Tibial nerve (tissue), 4 donors: ENCODE data around the gene OR1F1. TPM values are rescaled to one million over a fixed set of nuclear protein-coding genes. Genes with fewer than 3 reads are reported as not detected.
A peak's percentile ranks its signal among the peaks of the same experiment; 100 is the strongest.

Source experiments
- DNase-seq, 2 donors: peaks; one replicate each; pipeline ENCODE4 v3.0.0-alpha.2; 2019; ENCODE audit warnings: low spot score in 2 of 2
- H3K27ac ChIP-seq, 4 donors: fragments of 200-600 bp; sonication (generic) in 3 of 4; one replicate each; pipeline ENCODE4 v1.5.1; 2017 to 2019; ENCODE audit warnings: mild to moderate bottlenecking in 1 of 4
- H3K27me3 ChIP-seq, 2 donors: fragments of 200-600 bp; sonication (generic) in 1 of 2; one replicate each; pipeline versions ENCODE4 v1.5.1 to v1.6.0; 2017 to 2019
- H3K36me3 ChIP-seq, 3 donors: fragments of 200-600 bp; sonication (generic); one replicate each; pipeline ENCODE4 v1.5.1; 2018 to 2019
- H3K4me1 ChIP-seq, 4 donors: fragments of 200-600 bp; sonication (generic) in 3 of 4; one replicate each; pipeline ENCODE4 v1.5.1; 2017 to 2019
- H3K4me3 ChIP-seq, 4 donors: fragments of 200-600 bp; sonication (generic) in 3 of 4; one replicate each; pipeline ENCODE4 v1.5.1; 2017 to 2019; ENCODE audit warnings: mild to moderate bottlenecking in 1 of 4, moderate library complexity in 1 of 4
- H3K9me3 ChIP-seq, 4 donors: fragments of 200-600 bp; sonication (generic) in 3 of 4; one replicate each; pipeline ENCODE4 v1.5.1; 2017 to 2019
- CTCF ChIP-seq, 5 experiments: fragments of 200-600 bp in 3 of 5; fragments of 450-650 bp in 2 of 5; sonication (generic) in 3 of 5; IDR thresholded peaks; one replicate each; pipeline ENCODE4 v1.5.1; 2016 to 2019; ENCODE audit warnings: antibody characterized with exemption in 5 of 5, mild to moderate bottlenecking in 3 of 5, moderate library complexity in 2 of 5
- EP300 ChIP-seq, 2 donors: sonication (generic); formaldehyde crosslinking; IDR thresholded peaks; one replicate each; pipeline ENCODE4 v1.6.1; 2017; ENCODE audit warnings: antibody characterized with exemption in 2 of 2, mild to moderate bottlenecking in 1 of 2
- POLR2A ChIP-seq, 2 donors: fragments of 450-650 bp; IDR thresholded peaks; one replicate each; pipeline ENCODE4 v1.6.1; 2017; ENCODE audit warnings: antibody characterized with exemption in 2 of 2, mild to moderate bottlenecking in 2 of 2, moderate library complexity in 2 of 2
- WGBS, 2 donors: methylation state at CpG; one replicate each; pipeline ENCODE4 v1.1.5; 2018; 5-methylcytosine and 5-hydroxymethylcytosine counted together
- total RNA-seq, 4 donors: library from RNA; depleted of rRNA; stranded (reverse); fragments of >200 nt; gene quantifications; one replicate each; pipeline ENCODE4 v1.1.0, GENCODE V29; 2016

The OR1F1 gene
- total RNA-seq, 4 donors from 2014 or later = not detected

- Histone ChIP-seq H3K27ac (no peak overlapping the region), H3K36me3 (no peaks in the 10 kb centered on the region), H3K4me3 (no peak overlapping the region), H3K9me3 (no peaks in the 10 kb centered on the region), H3K27me3 (peaks cover 0 to 100% of the 10 kb centered on the region in 2 donors), H3K4me1 (peaks cover 0 to 45% (median 14%) of the 10 kb centered on the region in 4 donors)
- WGBS, 2 donors = 74 to 76% methylated on average over 23 of the region's 23 CpGs
- no peak for DNase-seq
- TF ChIP-seq CTCF (IDR thresholded peaks at IDR 0.05) (no peak), EP300 (IDR thresholded peaks at IDR 0.05) (no peak), POLR2A (IDR thresholded peaks at IDR 0.05) (no peak)
Observed at GRCh38 chr16:3186946-3187690, 886 bp upstream of the OR1F1 start.

GRCh38 chr16:3188675-3188924 lies 596 bp downstream of the OR1F1 start:
- peaks cover 0 to 12% (median 0%) of the 10 kb centered on the region in 4 donors for H3K9me3 ChIP-seq
- peak overlapping the region in 1 of 4 donors; percentile 20 for H3K4me3 ChIP-seq
- no peak overlapping the region for H3K27ac ChIP-seq
- DNase-seq = no peak
- H3K36me3 ChIP-seq = no peaks in the 10 kb centered on the region
- TF ChIP-seq EP300 (IDR thresholded peaks at IDR 0.05) (no peak), POLR2A (IDR thresholded peaks at IDR 0.05) (no peak), CTCF (IDR thresholded peaks at IDR 0.05) (no peak)
- peaks cover 0 to 31% (median 9%) of the 10 kb centered on the region in 4 donors for H3K4me1 ChIP-seq
- peaks cover 0 to 100% of the 10 kb centered on the region in 2 donors for H3K27me3 ChIP-seq
- 1% methylated on average over 9 to 12 of the region's 13 CpGs for WGBS, 2 donors

- no peak for DNase-seq
- Histone ChIP-seq H3K27ac (no peak overlapping the region), H3K36me3 (no peaks in the 10 kb centered on the region), H3K4me1 (peaks cover 0 to 25% (median 8%) of the 10 kb centered on the region in 4 donors), H3K27me3 (peaks cover 0 to 100% of the 10 kb centered on the region in 2 donors), H3K9me3 (peaks cover 0 to 12% (median 0%) of the 10 kb centered on the region in 4 donors), H3K4me3 (peak overlapping the region in 1 of 4 donors; percentile 20)
- 1 to 2% methylated on average over 41 to 52 of the region's 61 CpGs for WGBS, 2 donors
- TF ChIP-seq EP300 (IDR thresholded peaks at IDR 0.05) (no peak), POLR2A (IDR thresholded peaks at IDR 0.05) (no peak), CTCF (IDR thresholded peaks at IDR 0.05) (no peak)
Observed at GRCh38 chr16:3188925-3189825, 1.2 kb downstream of the OR1F1 start.

- peaks cover 0 to 99% of the 10 kb centered on the region in 2 donors for H3K27me3 ChIP-seq
- H3K4me3 ChIP-seq = no peak overlapping the region
- peaks cover 0 to 12% (median 0%) of the 10 kb centered on the region in 4 donors for H3K9me3 ChIP-seq
- TF ChIP-seq EP300 (IDR thresholded peaks at IDR 0.05) = no peak
- no peak for DNase-seq
- H3K4me1 ChIP-seq = peaks cover 0 to 25% (median 8%) of the 10 kb centered on the region in 4 donors
- no peak overlapping the region for H3K27ac ChIP-seq
- no peaks in the 10 kb centered on the region for H3K36me3 ChIP-seq
- 15 to 22% methylated on average over 11 of the region's 11 CpGs for WGBS, 2 donors
Observed at GRCh38 chr16:3189869-3190268, 1.9 kb downstream of the OR1F1 start.

- H3K36me3 ChIP-seq = no peaks in the 10 kb centered on the region
- peaks cover 0 to 12% (median 0%) of the 10 kb centered on the region in 4 donors for H3K9me3 ChIP-seq
- H3K27ac ChIP-seq = no peak overlapping the region
- H3K4me3 ChIP-seq = no peak overlapping the region
- DNase-seq = no peak
- no peak for TF ChIP-seq POLR2A (IDR thresholded peaks at IDR 0.05)
- TF ChIP-seq CTCF (IDR thresholded peaks at IDR 0.05) = no peak
- WGBS, 2 donors = 8 to 11% methylated on average over 16 of the region's 16 CpGs
- H3K4me1 ChIP-seq = peaks cover 0 to 25% (median 8%) of the 10 kb centered on the region in 4 donors
- peaks cover 0 to 99% of the 10 kb centered on the region in 2 donors for H3K27me3 ChIP-seq
Observed at GRCh38 chr16:3190949-3191353, 2.9 kb downstream of the OR1F1 start.
